Activated T-cell treated with anti-CD3 and anti-CD28 coated beads, Interleukin-2, amount 50 U/mL, for 4 hours (primary cell): ENCODE measurements around the gene CSNK1D. TPM values are rescaled to one million over a fixed set of nuclear protein-coding genes. Genes with fewer than 3 reads are reported as not detected.
A peak's percentile ranks its signal among the peaks of the same experiment; 100 is the strongest.

Experiments used
- ATAC-seq, 2 donors: fragments of 200-7000 bp; cut with Tn5 transposase; one replicate each; pipeline ENCODE4 v1.10.0; 2021
- DNase-seq: peaks from one replicate; pipeline ENCODE4 v3.0.0-alpha.2; 2020
- H3K27me3 Mint-ChIP-seq: one replicate; pipeline ENCODE4 v1.8.0; 2021; ENCODE audit warnings: low read depth, mixed read lengths
- H3K36me3 Mint-ChIP-seq: one replicate; pipeline ENCODE4 v1.8.0; 2022; ENCODE audit warnings: mixed read lengths; ENCODE audit not compliant: insufficient read depth
- H3K4me1 Mint-ChIP-seq: one replicate; pipeline ENCODE4 v1.8.0; 2021; ENCODE audit warnings: low read depth, mixed read lengths
- H3K4me3 Mint-ChIP-seq: one replicate; pipeline ENCODE4 v1.8.0; 2021; ENCODE audit warnings: mild to moderate bottlenecking, moderate library complexity, mixed read lengths
- H3K9me3 Mint-ChIP-seq: one replicate; pipeline ENCODE4 v1.8.0; 2021; ENCODE audit warnings: mixed read lengths
- total RNA-seq, 3 donors: library from RNA; stranded (reverse); gene quantifications; one replicate each; pipeline ENCODE4 v1.2.1, GENCODE V29; 2021

CSNK1D gene
- total RNA-seq, 3 donors from 2014 or later: 152 to 170 (median 164) TPM

GRCh38 chr17:82314727-82315605 lies 41.5 kb upstream of the CSNK1D start:
- Mint-ChIP-seq H3K9me3 (no peaks in the 10 kb centered on the region), H3K4me3 (peak overlapping the region; percentile 19), H3K4me1 (peaks cover 12% of the 10 kb centered on the region), H3K36me3 (peaks cover 13% of the 10 kb centered on the region), H3K27me3 (peaks cover 2% of the 10 kb centered on the region)
- DNase-seq (no peak), ATAC-seq (no peak)

- Mint-ChIP-seq H3K4me3 (peak overlapping the region; percentile 56), H3K4me1 (peaks cover 12% of the 10 kb centered on the region), H3K36me3 (peaks cover 13% of the 10 kb centered on the region), H3K9me3 (no peaks in the 10 kb centered on the region), H3K27me3 (peaks cover 2% of the 10 kb centered on the region)
- DNase-seq: no peak
- no peak for ATAC-seq
Measured at GRCh38 chr17:82314012-82314726, 40.7 kb upstream of the CSNK1D start.

GRCh38 chr17:82313195-82314011 lies 39.9 kb upstream of the CSNK1D start:
- peaks cover 13% of the 10 kb centered on the region for H3K36me3 Mint-ChIP-seq
- H3K4me3 Mint-ChIP-seq: peak overlapping the region; percentile 56
- peaks cover 12% of the 10 kb centered on the region for H3K4me1 Mint-ChIP-seq
- DNase-seq (no peak), ATAC-seq (no peak)
- H3K9me3 Mint-ChIP-seq: no peaks in the 10 kb centered on the region
- H3K27me3 Mint-ChIP-seq: peaks cover 2% of the 10 kb centered on the region

GRCh38 chr17:82311971-82312370 lies 38.5 kb upstream of the CSNK1D start:
- Mint-ChIP-seq H3K36me3 (peaks cover 13% of the 10 kb centered on the region), H3K9me3 (no peaks in the 10 kb centered on the region), H3K4me1 (peaks cover 15% of the 10 kb centered on the region), H3K27me3 (peaks cover 2% of the 10 kb centered on the region), H3K4me3 (no peak overlapping the region)
- no peak for DNase-seq
- ATAC-seq: no peak

GRCh38 chr17:82310877-82311276 lies 37.4 kb upstream of the CSNK1D start:
- ATAC-seq (no peak), DNase-seq (no peak)
- H3K4me3 Mint-ChIP-seq: no peak overlapping the region
- H3K36me3 Mint-ChIP-seq: peaks cover 11% of the 10 kb centered on the region
- peaks cover 2% of the 10 kb centered on the region for H3K27me3 Mint-ChIP-seq
- peaks cover 22% of the 10 kb centered on the region for H3K4me1 Mint-ChIP-seq
- H3K9me3 Mint-ChIP-seq: no peaks in the 10 kb centered on the region

- no peaks in the 10 kb centered on the region for H3K9me3 Mint-ChIP-seq
- peaks cover 21% of the 10 kb centered on the region for H3K4me1 Mint-ChIP-seq
- no peak for DNase-seq
- peaks cover 8% of the 10 kb centered on the region for H3K36me3 Mint-ChIP-seq
- no peak overlapping the region for H3K4me3 Mint-ChIP-seq
- no peak for ATAC-seq
- H3K27me3 Mint-ChIP-seq: no peaks in the 10 kb centered on the region
Measured at GRCh38 chr17:82309656-82310570, 36.4 kb upstream of the CSNK1D start.

- Mint-ChIP-seq H3K27me3 (no peaks in the 10 kb centered on the region), H3K4me3 (no peak overlapping the region), H3K36me3 (no peaks in the 10 kb centered on the region), H3K9me3 (no peaks in the 10 kb centered on the region), H3K4me1 (peaks cover 51% of the 10 kb centered on the region)
- DNase-seq: no peak
- no peak for ATAC-seq
Measured at GRCh38 chr17:82305727-82306300, 32.3 kb upstream of the CSNK1D start.

GRCh38 chr17:82304826-82305726 lies 31.6 kb upstream of the CSNK1D start:
- Mint-ChIP-seq H3K27me3 (no peaks in the 10 kb centered on the region), H3K4me3 (no peak overlapping the region), H3K36me3 (no peaks in the 10 kb centered on the region), H3K4me1 (peaks cover 58% of the 10 kb centered on the region), H3K9me3 (no peaks in the 10 kb centered on the region)
- ATAC-seq: no peak
- DNase-seq: no peak

- Mint-ChIP-seq H3K27me3 (no peaks in the 10 kb centered on the region), H3K4me1 (peaks cover 66% of the 10 kb centered on the region), H3K4me3 (no peak overlapping the region), H3K36me3 (no peaks in the 10 kb centered on the region), H3K9me3 (no peaks in the 10 kb centered on the region)
- ATAC-seq (no peak), DNase-seq (no peak)
Measured at GRCh38 chr17:82303944-82304808, 30.7 kb upstream of the CSNK1D start.

GRCh38 chr17:82302991-82303943 lies 29.8 kb upstream of the CSNK1D start:
- Mint-ChIP-seq H3K4me3 (peak overlapping the region; percentile 76), H3K36me3 (no peaks in the 10 kb centered on the region), H3K27me3 (no peaks in the 10 kb centered on the region), H3K4me1 (peaks cover 75% of the 10 kb centered on the region), H3K9me3 (no peaks in the 10 kb centered on the region)
- DNase-seq (no peak), ATAC-seq (no peak)

GRCh38 chr17:82302568-82302963 lies 29.1 kb upstream of the CSNK1D start:
- Mint-ChIP-seq H3K9me3 (no peaks in the 10 kb centered on the region), H3K4me3 (peak overlapping the region; percentile 76), H3K27me3 (no peaks in the 10 kb centered on the region), H3K4me1 (peaks cover 74% of the 10 kb centered on the region), H3K36me3 (no peaks in the 10 kb centered on the region)
- ATAC-seq: no peak
- DNase-seq: no peak
